Measurements from ENCODE around the gene HSPBP1.
A peak's percentile ranks its signal among the peaks of the same experiment; 100 is the strongest.

HSPBP1 gene

GRCh38 chr19:55216461-55217198 is 63.3 kb downstream of the HSPBP1 start:
- peak; percentile 29 for DNase-seq (ENCODE audit: low read depth)

- no peak for DNase-seq (ENCODE audit: low read depth)
Measured at GRCh38 chr19:55213547-55213946, 66.4 kb downstream of the HSPBP1 start.

GRCh38 chr19:55212447-55212846 is 67.5 kb downstream of the HSPBP1 start:
- DNase-seq (ENCODE audit: low read depth) = peak; percentile 10

Data from stimulated activated CD8-positive, alpha-beta memory T cell treated with anti-CD3 and anti-CD28 coated beads, Interleukin-7, amount 100 ng/mL, for 24 hours (primary cell).